Common myeloid progenitor, CD34-positive (primary cell): ENCODE results near the gene CST11.

ENCODE experiments used
- CTCF ChIA-PET: fragments of 350-600 bp; sonication (Branson Sonifier 250); formaldehyde crosslinking; loops from one replicate; lab custom pipeline; 2021; ENCODE audit warnings: antibody characterized with exemption; lab: Charles Lee
- POLR2A ChIA-PET: fragments of 350-600 bp; sonication (Branson Sonifier 250); formaldehyde crosslinking; loops from one replicate; lab custom pipeline; 2021; ENCODE audit warnings: antibody characterized with exemption; lab: Charles Lee
- DNase-seq, 3 donors: peaks; one replicate each; pipeline versions ENCODE4 v3.0.0 to v3.0.0-alpha.2; 2013
- H3K27ac ChIP-seq, 2 experiments: 1 replicate in 1 of 2; 2 replicates in 1 of 2; pipeline ENCODE4 v1.7.0; 2013; ENCODE audit warnings: inconsistent platforms in 2 of 2, low read length in 2 of 2, mild to moderate bottlenecking in 2 of 2, low read depth in 1 of 2, moderate library complexity in 1 of 2; ENCODE audit not compliant: severe bottlenecking in 2 of 2, insufficient read depth in 1 of 2, poor library complexity in 1 of 2
- H3K27me3 ChIP-seq, 5 experiments: replicated peaks in 2 of 5; 1 replicate in 3 of 5; 2 replicates in 2 of 5; pipeline versions ENCODE4 v1.6.1 to v1.7.0; 2013; ENCODE audit warnings: low read length in 4 of 5, mild to moderate bottlenecking in 2 of 5, moderate library complexity in 2 of 5, inconsistent platforms in 1 of 5; ENCODE audit not compliant: insufficient read depth in 5 of 5, control insufficient read depth in 4 of 5
- H3K36me3 ChIP-seq, 4 experiments: 1 replicate in 2 of 4; 2 replicates in 2 of 4; pipeline versions ENCODE4 v1.6.1 to v1.7.0; 2013; ENCODE audit warnings: low read length in 3 of 4, control low read depth in 1 of 4, mild to moderate bottlenecking in 1 of 4; ENCODE audit not compliant: control insufficient read depth in 4 of 4, insufficient read depth in 4 of 4
- H3K4me1 ChIP-seq, 4 experiments: 1 replicate in 3 of 4; 2 replicates in 1 of 4; pipeline versions ENCODE4 v1.6.1 to v1.7.1; 2013; ENCODE audit warnings: low read length in 3 of 4, mild to moderate bottlenecking in 3 of 4, control low read depth in 1 of 4, inconsistent platforms in 1 of 4, moderate library complexity in 1 of 4; ENCODE audit not compliant: control insufficient read depth in 4 of 4, insufficient read depth in 4 of 4; ENCODE audit errors: control extremely low read depth in 1 of 4
- H3K4me3 ChIP-seq, 7 experiments: 1 replicate in 4 of 7; 2 replicates in 3 of 7; pipeline versions ENCODE4 v1.5.1 to v1.7.0; 2013; ENCODE audit warnings: mild to moderate bottlenecking in 7 of 7, low read length in 6 of 7, moderate library complexity in 6 of 7, inconsistent platforms in 2 of 7, low read depth in 2 of 7, control low read depth in 1 of 7; ENCODE audit not compliant: insufficient read depth in 4 of 7, control insufficient read depth in 1 of 7; ENCODE audit errors: extremely low read depth in 1 of 7
- H3K9me3 ChIP-seq, 5 experiments: 1 replicate in 4 of 5; 2 replicates in 1 of 5; pipeline versions ENCODE4 v1.6.1 to v1.7.1; 2013; ENCODE audit warnings: low read length in 4 of 5, mild to moderate bottlenecking in 2 of 5, inconsistent platforms in 1 of 5, low read depth in 1 of 5, moderate library complexity in 1 of 5; ENCODE audit not compliant: control insufficient read depth in 4 of 5, insufficient read depth in 2 of 5; ENCODE audit errors: control extremely low read depth in 1 of 5
- WGBS: methylation state at CpG from one replicate; pipeline ENCODE4 v1.1.5; 2013; ENCODE audit not compliant: insufficient coverage; 5-methylcytosine and 5-hydroxymethylcytosine counted together

The CST11 gene

GRCh38 chr20:23415555-23415954, 37.1 kb downstream of the CST11 start:
- no peak for DNase-seq
- peaks cover 0 to 2% (median under 1%) of the 10 kb centered on the region in 4 experiments for H3K36me3 ChIP-seq
- no peaks in the 10 kb centered on the region for H3K27me3 ChIP-seq
- ChIA-PET CTCF (interaction anchor here (0.7 to 1.5 kb wide), 7 partner anchors 9 to 50 kb away, joined by 3 to 5 read pairs (median 3); no protein-coding TSS in a partner anchor), POLR2A (no interaction called here)
- H3K4me1 ChIP-seq: peaks cover 5 to 36% (median 17%) of the 10 kb centered on the region in 4 experiments
- H3K27ac ChIP-seq: no peak overlapping the region
- WGBS: no CpG with 5 or more reads among the region's 5 CpGs
- H3K9me3 ChIP-seq: no peaks in the 10 kb centered on the region
- H3K4me3 ChIP-seq: no peak overlapping the region

- H3K36me3 ChIP-seq: peaks cover 0 to 2% (median under 1%) of the 10 kb centered on the region in 4 experiments
- WGBS: no CpG with 5 or more reads among the region's 1 CpG
- no peak for DNase-seq
- H3K27ac ChIP-seq: no peak overlapping the region
- H3K9me3 ChIP-seq: no peaks in the 10 kb centered on the region
- ChIA-PET CTCF (interaction anchor here (1.2 to 1.5 kb wide), 3 partner anchors 17 to 30 kb away, joined by 3 to 4 read pairs (median 3); no protein-coding TSS in a partner anchor), POLR2A (no interaction called here)
- H3K4me1 ChIP-seq: peaks cover 5 to 34% (median 13%) of the 10 kb centered on the region in 4 experiments
- H3K4me3 ChIP-seq: no peak overlapping the region
- no peaks in the 10 kb centered on the region for H3K27me3 ChIP-seq
These were observed 38.0 kb downstream of the CST11 start for GRCh38 chr20:23414526-23415188.

GRCh38 chr20:23413862-23414422, 38.7 kb downstream of the CST11 start:
- no peaks in the 10 kb centered on the region for H3K27me3 ChIP-seq
- H3K9me3 ChIP-seq: no peaks in the 10 kb centered on the region
- H3K4me1 ChIP-seq: peaks cover under 1 to 26% (median 9%) of the 10 kb centered on the region in 4 experiments
- H3K4me3 ChIP-seq: no peak overlapping the region
- POLR2A ChIA-PET: no interaction called here
- no peak overlapping the region for H3K27ac ChIP-seq
- WGBS: no CpG with 5 or more reads among the region's 3 CpGs
- no peak for DNase-seq
- CTCF ChIA-PET: no interaction called here
- H3K36me3 ChIP-seq: peaks cover 0 to 2% (median under 1%) of the 10 kb centered on the region in 4 experiments

GRCh38 chr20:23412026-23412425, 40.6 kb downstream of the CST11 start:
- H3K4me1 ChIP-seq: peaks cover 0 to 11% (median 2%) of the 10 kb centered on the region in 4 experiments
- no peaks in the 10 kb centered on the region for H3K9me3 ChIP-seq
- CTCF ChIA-PET: interaction anchor here (0.7 kb wide), 1 partner anchor 15 kb away, joined by 3 read pairs; no protein-coding TSS in a partner anchor
- H3K36me3 ChIP-seq: peaks cover 0 to 4% (median 2%) of the 10 kb centered on the region in 4 experiments
- DNase-seq: peak in 2 of 3 donors; percentile 3 to 21
- POLR2A ChIA-PET: interaction anchor here (0.9 kb wide), 1 partner anchor 10 kb away, joined by 3 read pairs; the partner anchor contains the start of gene NAPB
- WGBS: no CpG with 5 or more reads among the region's 1 CpG
- H3K27ac ChIP-seq: no peak overlapping the region
- H3K4me3 ChIP-seq: no peak overlapping the region
- H3K27me3 ChIP-seq: no peaks in the 10 kb centered on the region

GRCh38 chr20:23410916-23411695, 41.6 kb downstream of the CST11 start:
- Histone ChIP-seq H3K9me3 (no peaks in the 10 kb centered on the region), H3K27me3 (no peaks in the 10 kb centered on the region), H3K36me3 (peaks cover 0 to 4% (median 2%) of the 10 kb centered on the region in 4 experiments), H3K4me1 (peaks cover 0 to 6% (median 2%) of the 10 kb centered on the region in 4 experiments), H3K4me3 (no peak overlapping the region), H3K27ac (no peak overlapping the region)
- DNase-seq: no peak
- no CpG with 5 or more reads among the region's 3 CpGs for WGBS
- CTCF ChIA-PET: interaction anchor here (0.7 to 1.0 kb wide), 3 partner anchors 9 to 37 kb away, joined by 3 to 4 read pairs (median 4); no protein-coding TSS in a partner anchor
- POLR2A ChIA-PET: interaction anchor here (0.9 kb wide), 1 partner anchor 10 kb away, joined by 3 read pairs; the partner anchor contains the start of gene NAPB

GRCh38 chr20:23409800-23410199, 42.9 kb downstream of the CST11 start:
- ChIA-PET POLR2A (no interaction called here), CTCF (interaction anchor here (0.6 to 1.5 kb wide), 6 partner anchors 10 to 225 kb away, joined by 3 to 4 read pairs (median 3); no protein-coding TSS in a partner anchor)
- H3K4me1 ChIP-seq: peaks cover 0 to 2% (median 0%) of the 10 kb centered on the region in 4 experiments
- H3K4me3 ChIP-seq: no peak overlapping the region
- WGBS: 96% methylated on average over 2 of the region's 3 CpGs
- H3K36me3 ChIP-seq: peaks cover 0 to 4% (median under 1%) of the 10 kb centered on the region in 4 experiments
- H3K27ac ChIP-seq: no peak overlapping the region
- H3K9me3 ChIP-seq: no peaks in the 10 kb centered on the region
- H3K27me3 ChIP-seq: no peaks in the 10 kb centered on the region
- no peak for DNase-seq
